Pancreas (tissue), 10 donors: ENCODE results near the gene RDX. TPM values are rescaled to one million over a fixed set of nuclear protein-coding genes. Genes with fewer than 3 reads are reported as not detected.

Source experiments
- ATAC-seq, 4 donors: fragments of 200-7000 bp; cut with Tn5 transposase; one replicate each; pipeline versions ENCODE4 v1.8.0 to v1.9.1; 2020; ENCODE audit warnings: mild to moderate bottlenecking in 4 of 4, moderate library complexity in 4 of 4
- DNase-seq, 6 donors: peaks; one replicate each; pipeline ENCODE4 v3.0.0-alpha.2; 2020
- FAIRE-seq: peaks from 2 replicates; lab custom pipeline; 2012; peaks lifted over from hg19 to GRCh38; lab: Jason Lieb, UNC
- H3K27ac ChIP-seq, 4 donors: fragments of 200-600 bp; sonication (generic); 1 replicate in 3 of 4; 2 replicates in 1 of 4; pipeline versions ENCODE4 v1.5.0 to v1.8.0; 2020
- H3K27me3 ChIP-seq, 4 donors: fragments of 200-600 bp; one replicate each; pipeline ENCODE4 v1.8.0; 2021
- H3K36me3 ChIP-seq, 3 donors: fragments of 200-600 bp; sonication (generic) in 1 of 3; one replicate each; pipeline versions ENCODE4 v1.5.0 to v1.8.0; 2020 to 2021
- H3K4me1 ChIP-seq, 3 donors: fragments of 200-600 bp; one replicate each; pipeline ENCODE4 v1.8.0; 2021
- H3K4me3 ChIP-seq, 4 donors: fragments of 200-600 bp; sonication (generic) in 2 of 4; one replicate each; pipeline versions ENCODE4 v1.5.0 to v1.8.0; 2020 to 2021
- H3K9me3 ChIP-seq, 4 donors: fragments of 200-600 bp; one replicate each; pipeline ENCODE4 v1.8.0; 2021
- CTCF ChIP-seq, 4 donors: fragments of 200-600 bp; sonication (generic) in 3 of 4; IDR thresholded peaks; one replicate each; pipeline versions ENCODE4 v1.5.0 to v1.8.0; 2021; ENCODE audit warnings: antibody characterized with exemption in 4 of 4
- WGBS, 2 donors: extraction: QIAGEN DNeasy Blood & Tissue Kit; methylation state at CpG; one replicate each; pipeline ENCODE4 v1.1.7; 2013; 5-methylcytosine and 5-hydroxymethylcytosine counted together
- intact Hi-C, 3 donors: fragments of 100-400 bp; cut with DNase I; formaldehyde crosslinking; loops; one replicate each; pipeline versions ENCODE4 v1.11.1 to v1.14.2; 2022
- polyA plus RNA-seq, 2 donors: library from polyadenylated mRNA; stranded (reverse); fragments of 200-250 nt; gene quantifications; one replicate each; pipeline ENCODE4 v1.2.3, GENCODE V29; 2013
- total RNA-seq, 6 donors: library from RNA; stranded (reverse); fragmentation: NEBNext Ultra II Directional in 4 of 6; extraction: Animal tissue kit (Norgen Biotek cat#: 25700) in 4 of 6; gene quantifications; one replicate each; pipeline versions ENCODE4 v1.2.1 to v1.2.4, GENCODE V29; 2021 to 2023
- donor health status: healthy with polysubstance abuse.
- donor health status: DM: no; HTN: no; CAD: no; lungs with moderate emphysema.
- donor health status: DM: no; HTN: no; CAD: no.
- donor health status: control.
- donor health status: control.
- donor health status: Bipolar disorder and iron deficiency.
- donor health status: DM: yes; HTN: yes; CAD: no.
- donor health status: DM: no; HTN: no; CAD: no.
- donor health status: DM: no; HTN: no; CAD: no.
- donor health status: DM: yes; HTN: yes; CAD: no.

Gene RDX
- total and polyA plus RNA-seq, 8 donors, result 11.4 to 97.1 (median 51.4) TPM

- intact Hi-C loops, result no loop called here
- no peak for TF ChIP-seq CTCF (IDR thresholded peaks at IDR 0.05)
- FAIRE-seq, result no peak
- no peak overlapping the region for H3K27ac ChIP-seq
- H3K27me3 ChIP-seq, result no peaks in the 10 kb centered on the region
- 79 to 84% methylated on average over 5 of the region's 5 CpGs for WGBS, 2 donors
- no peak for DNase-seq
- no peak overlapping the region for H3K4me3 ChIP-seq
- H3K4me1 ChIP-seq, result peaks cover 0 to 5% (median 0%) of the 10 kb centered on the region in 3 donors
- H3K36me3 ChIP-seq, result no peaks in the 10 kb centered on the region
- peak in 1 of 4 donors; percentile 36 for ATAC-seq
- H3K9me3 ChIP-seq, result no peaks in the 10 kb centered on the region
These were observed 42.3 kb upstream of the RDX start for GRCh38 chr11:110338684-110339083.

GRCh38 chr11:110337570-110338193 is 41.3 kb upstream of the RDX start:
- intact Hi-C loops, result no loop called here
- no peaks in the 10 kb centered on the region for H3K9me3 ChIP-seq
- H3K27me3 ChIP-seq, result no peaks in the 10 kb centered on the region
- H3K4me1 ChIP-seq, result peaks cover 0 to 5% (median 0%) of the 10 kb centered on the region in 3 donors
- no peaks in the 10 kb centered on the region for H3K36me3 ChIP-seq
- no peak overlapping the region for H3K4me3 ChIP-seq
- DNase-seq (peak in 1 of 6 donors; percentile 37), FAIRE-seq (no peak), ATAC-seq (peak in 2 of 4 donors; percentile 52 to 84)
- no peak for TF ChIP-seq CTCF (IDR thresholded peaks at IDR 0.05)
- no peak overlapping the region for H3K27ac ChIP-seq
- WGBS, 2 donors, result 51 to 52% methylated on average over 4 of the region's 4 CpGs

GRCh38 chr11:110336054-110336453 is 39.6 kb upstream of the RDX start:
- no peak for TF ChIP-seq CTCF (IDR thresholded peaks at IDR 0.05)
- peaks cover 0 to 5% (median 0%) of the 10 kb centered on the region in 3 donors for H3K4me1 ChIP-seq
- FAIRE-seq, result no peak
- WGBS, 2 donors, result 80 to 82% methylated on average over 3 of the region's 3 CpGs
- no peak for DNase-seq
- ATAC-seq, result no peak
- H3K27ac ChIP-seq, result no peak overlapping the region
- no peak overlapping the region for H3K4me3 ChIP-seq
- H3K27me3 ChIP-seq, result no peaks in the 10 kb centered on the region
- no peaks in the 10 kb centered on the region for H3K9me3 ChIP-seq
- intact Hi-C loops, result no loop called here
- H3K36me3 ChIP-seq, result no peaks in the 10 kb centered on the region

GRCh38 chr11:110335358-110335757 is 38.9 kb upstream of the RDX start:
- FAIRE-seq (no peak), ATAC-seq (no peak), DNase-seq (no peak)
- no peaks in the 10 kb centered on the region for H3K36me3 ChIP-seq
- WGBS, 2 donors, result 95 to 96% methylated on average over 4 of the region's 4 CpGs
- intact Hi-C loops, result no loop called here
- TF ChIP-seq CTCF (IDR thresholded peaks at IDR 0.05), result no peak
- H3K27me3 ChIP-seq, result no peaks in the 10 kb centered on the region
- H3K9me3 ChIP-seq, result no peaks in the 10 kb centered on the region
- no peak overlapping the region for H3K4me3 ChIP-seq
- no peak overlapping the region for H3K27ac ChIP-seq
- H3K4me1 ChIP-seq, result peaks cover 0 to 5% (median 0%) of the 10 kb centered on the region in 3 donors

- 36 to 50% methylated on average over 1 of the region's 1 CpG for WGBS, 2 donors
- TF ChIP-seq CTCF (IDR thresholded peaks at IDR 0.05), result no peak
- Histone ChIP-seq H3K9me3 (no peaks in the 10 kb centered on the region), H3K27me3 (no peaks in the 10 kb centered on the region), H3K27ac (no peak overlapping the region), H3K4me1 (no peaks in the 10 kb centered on the region), H3K36me3 (no peaks in the 10 kb centered on the region), H3K4me3 (no peak overlapping the region)
- FAIRE-seq (no peak), ATAC-seq (no peak), DNase-seq (no peak)
- intact Hi-C loops, result no loop called here
These were observed 35.2 kb upstream of the RDX start for GRCh38 chr11:110331626-110332025.
